ENCODE results near the gene TAS1R2. TPM values are rescaled to one million over a fixed set of nuclear protein-coding genes. Genes with fewer than 3 reads are reported as not detected.

TAS1R2 gene
- polyA plus RNA-seq, 1 of the 3 experiments (the other 2 are of a cell fraction) = not detected

GRCh38 chr1:18903291-18903756 is 43.9 kb upstream of the TAS1R2 start:
- H3K9me3 ChIP-seq = no peaks in the 10 kb centered on the region
- no peak for DNase-seq
- peak overlapping the region; percentile 93 to 94 for H3K4me3 ChIP-seq (ENCODE audit: low read depth in 2 of 2, low read length in 1 of 2)
- no peaks in the 10 kb centered on the region for H3K9me2 ChIP-seq
- H3K36me3 ChIP-seq (replicated peaks in 1 of 2; ENCODE audit: control insufficient read depth in 1 of 2, insufficient read depth in 2 of 2, low read length in 1 of 2) = peaks cover 0 to 2% of the 10 kb centered on the region in 2 experiments
- peaks cover 7% of the 10 kb centered on the region; the same call in 1 of the 2 replicates for H3K79me2 ChIP-seq (ENCODE audit: insufficient read depth)
- H3K9ac ChIP-seq = peak overlapping the region; percentile 75; the same call in 1 of the 2 replicates
- no peak for TF ChIP-seq CHD2 (IDR thresholded peaks at IDR 0.05; ENCODE audit: low read length, partially characterized antibody)
- TF ChIP-seq PBX3 (IDR thresholded peaks at IDR 0.05) = no peak
- TF ChIP-seq EP300 (IDR thresholded peaks at IDR 0.05; ENCODE audit: borderline replicate concordance in 1 of 2, low read depth in 1 of 2, low read length in 1 of 2) = no peak
- TF ChIP-seq FOXM1 (IDR thresholded peaks at IDR 0.05; ENCODE audit: low read depth) = no peak
- TF ChIP-seq GATA2 (CRISPR knock-in tag; IDR thresholded peaks at IDR 0.05) = no peak
- no peak for TF ChIP-seq ELF1 (IDR thresholded peaks at IDR 0.05)
- TF ChIP-seq SMC3 (IDR thresholded peaks at IDR 0.05; ENCODE audit: low read depth, low read length) = no peak
- TF ChIP-seq RFX5 (IDR thresholded peaks at IDR 0.05; ENCODE audit: low read length) = no peak
- no peak for TF ChIP-seq MEF2A (IDR thresholded peaks at IDR 0.05; ENCODE audit: borderline replicate concordance, low read depth)
- no peak for TF ChIP-seq RAD21 (IDR thresholded peaks at IDR 0.05; ENCODE audit: low read length)
- TF ChIP-seq RXRA (IDR thresholded peaks at IDR 0.05; ENCODE audit: borderline replicate concordance, low read depth) = no peak
- no peak for TF ChIP-seq ZBTB33 (IDR thresholded peaks at IDR 0.05; ENCODE audit: borderline replicate concordance, low read depth)
- no peak for TF ChIP-seq USF2 (IDR thresholded peaks at IDR 0.05; ENCODE audit: borderline replicate concordance, low read depth, low read length)
- no peak for TF ChIP-seq TEAD4 (IDR thresholded peaks at IDR 0.05; ENCODE audit: borderline replicate concordance, insufficient read depth)
- WGBS (ENCODE audit: low lambda C conversion rate) = 39% methylated on average over 8 of the region's 8 CpGs
- H3K27ac ChIP-seq (ENCODE audit: low read depth in 2 of 2, low read length in 1 of 2) = peak overlapping the region; percentile 76 to 93
- no peaks in the 10 kb centered on the region for H3K27me3 ChIP-seq (ENCODE audit: insufficient read depth)
- peak overlapping the region; percentile 56; the same call in 1 of the 2 replicates for H2AFZ ChIP-seq (ENCODE audit: low read depth)
- CTCF ChIA-PET = interaction anchor here (0.6 to 5.2 kb wide), 7 partner anchors 10 to 306 kb away, joined by 3 to 59 read pairs (median 7); no protein-coding TSS in a partner anchor
- peaks cover 6% of the 10 kb centered on the region for H3F3A ChIP-seq (replicated peaks; ENCODE audit: insufficient read depth)
- H3K4me2 ChIP-seq = peak overlapping the region; percentile 90
- H4K20me1 ChIP-seq (ENCODE audit: insufficient read depth) = no peaks in the 10 kb centered on the region
- POLR2A ChIA-PET = interaction anchor here (0.7 to 1.5 kb wide), 4 partner anchors 19 to 169 kb away, joined by 3 to 8 read pairs (median 4); no protein-coding TSS in a partner anchor
- H3K4me1 ChIP-seq (ENCODE audit: control insufficient read depth in 1 of 2, insufficient read depth in 2 of 2, low read depth in 1 of 2, low read length in 1 of 2) = peaks cover 9 to 16% of the 10 kb centered on the region in 2 experiments; a peak in 2 of 4 replicates
